HG02943 (cell line): Measurements from ENCODE around the gene MYO1C.
"Not testable (repeated sequence)": the region's sequence is repeated elsewhere in the genome, so short reads cannot be mapped to it uniquely, and the experiment has no call there.

ENCODE experiments used
- ATAC-seq: cut with Tn5 transposase; IDR thresholded peaks from one replicate; pipeline ENCODE4 v1.9.1; 2021; ENCODE audit warnings: mild to moderate bottlenecking, low read depth, moderate library complexity; ENCODE audit not compliant: unreplicated experiment

Gene MYO1C

GRCh38 chr17:1442187-1442586 lies 50.3 kb downstream of the MYO1C start:
- ATAC-seq, result no peak

- ATAC-seq, result no peak
Observed at GRCh38 chr17:1440921-1441320, 51.6 kb downstream of the MYO1C start.

GRCh38 chr17:1438593-1439083 lies 53.8 kb downstream of the MYO1C start:
- no peak for ATAC-seq

GRCh38 chr17:1435326-1435725 lies 57.2 kb downstream of the MYO1C start:
- no peak for ATAC-seq

GRCh38 chr17:1434150-1434549 lies 58.3 kb downstream of the MYO1C start:
- ATAC-seq, result no peak

GRCh38 chr17:1431631-1432104 lies 60.8 kb downstream of the MYO1C start:
- ATAC-seq, result no peak

GRCh38 chr17:1423456-1424135 lies 68.9 kb downstream of the MYO1C start:
- ATAC-seq, result no peak

- ATAC-seq, result no peak
Observed at GRCh38 chr17:1422885-1423284, 69.6 kb downstream of the MYO1C start.

GRCh38 chr17:1421470-1421869 lies 71.0 kb downstream of the MYO1C start:
- no peak for ATAC-seq

GRCh38 chr17:1420981-1421380 lies 71.5 kb downstream of the MYO1C start:
- no peak for ATAC-seq

GRCh38 chr17:1420163-1420562 lies 72.3 kb downstream of the MYO1C start:
- no peak for ATAC-seq

- not testable (repeated sequence) for ATAC-seq
Observed at GRCh38 chr17:1418476-1418875, 74.0 kb downstream of the MYO1C start.

- ATAC-seq, result no peak
Observed at GRCh38 chr17:1416414-1416813, 76.1 kb downstream of the MYO1C start.

- ATAC-seq, result no peak
Observed at GRCh38 chr17:1414634-1415033, 77.9 kb downstream of the MYO1C start.
